NB4 (cell line): ENCODE measurements around the gene IMMP2L.

Experiments used
- MYC ChIP-seq: IDR thresholded peaks from 2 replicates; pipeline ENCODE4 v1.6.1; 2011; ENCODE audit warnings: low read depth, low read length
- POLR2A ChIP-seq: IDR thresholded peaks from 2 replicates; pipeline ENCODE4 v1.6.1; 2011; ENCODE audit warnings: mild to moderate bottlenecking; ENCODE audit not compliant: insufficient read length; ENCODE audit errors: extremely low read depth
- TF ChIP-seq, protein P1 (sequence below): IDR thresholded peaks from one replicate; pipeline ENCODE4 v1.5.1; 2012; ENCODE audit warnings: low read depth, low read length
- TF ChIP-seq, protein P2 (sequence below): IDR thresholded peaks from 2 replicates; pipeline ENCODE4 v1.6.1; 2011; ENCODE audit warnings: low read depth, low read length

DNA sequence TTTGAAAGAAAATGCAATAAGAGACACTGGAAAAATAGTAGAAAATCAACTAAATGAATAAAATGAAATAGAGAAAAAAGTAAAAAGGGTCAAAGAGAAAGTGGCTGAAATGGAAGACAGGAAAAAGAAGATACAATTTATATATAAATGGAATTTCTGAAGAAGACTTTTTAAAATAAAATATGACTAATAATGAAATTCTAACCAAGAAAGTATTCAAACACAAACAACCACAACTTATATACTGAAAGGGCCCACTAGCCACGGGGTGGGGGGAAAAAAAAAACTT lies 232.1 kb downstream of the IMMP2L start:
- TF ChIP-seq, protein P1, sequence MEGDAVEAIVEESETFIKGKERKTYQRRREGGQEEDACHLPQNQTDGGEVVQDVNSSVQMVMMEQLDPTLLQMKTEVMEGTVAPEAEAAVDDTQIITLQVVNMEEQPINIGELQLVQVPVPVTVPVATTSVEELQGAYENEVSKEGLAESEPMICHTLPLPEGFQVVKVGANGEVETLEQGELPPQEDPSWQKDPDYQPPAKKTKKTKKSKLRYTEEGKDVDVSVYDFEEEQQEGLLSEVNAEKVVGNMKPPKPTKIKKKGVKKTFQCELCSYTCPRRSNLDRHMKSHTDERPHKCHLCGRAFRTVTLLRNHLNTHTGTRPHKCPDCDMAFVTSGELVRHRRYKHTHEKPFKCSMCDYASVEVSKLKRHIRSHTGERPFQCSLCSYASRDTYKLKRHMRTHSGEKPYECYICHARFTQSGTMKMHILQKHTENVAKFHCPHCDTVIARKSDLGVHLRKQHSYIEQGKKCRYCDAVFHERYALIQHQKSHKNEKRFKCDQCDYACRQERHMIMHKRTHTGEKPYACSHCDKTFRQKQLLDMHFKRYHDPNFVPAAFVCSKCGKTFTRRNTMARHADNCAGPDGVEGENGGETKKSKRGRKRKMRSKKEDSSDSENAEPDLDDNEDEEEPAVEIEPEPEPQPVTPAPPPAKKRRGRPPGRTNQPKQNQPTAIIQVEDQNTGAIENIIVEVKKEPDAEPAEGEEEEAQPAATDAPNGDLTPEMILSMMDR, result no peak
- TF ChIP-seq MYC, result no peak
- no peak for TF ChIP-seq POLR2A
- TF ChIP-seq, protein P2, sequence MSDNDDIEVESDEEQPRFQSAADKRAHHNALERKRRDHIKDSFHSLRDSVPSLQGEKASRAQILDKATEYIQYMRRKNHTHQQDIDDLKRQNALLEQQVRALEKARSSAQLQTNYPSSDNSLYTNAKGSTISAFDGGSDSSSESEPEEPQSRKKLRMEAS, result no peak
